ENCODE results near the gene TSTD1. TPM values are rescaled to one million over a fixed set of nuclear protein-coding genes. Genes with fewer than 3 reads are reported as not detected.
A peak's percentile ranks its signal among the peaks of the same experiment; 100 is the strongest.
"Not testable (repeated sequence)": the region's sequence is repeated elsewhere in the genome, so short reads cannot be mapped to it uniquely, and the experiment has no call there.

Gene TSTD1
- total and polyA plus RNA-seq, 10 donors = 24.3 to 141 (median 31.0) TPM

- H3K27me3 ChIP-seq (replicated peaks in 1 of 7) = no peaks in the 10 kb centered on the region
- no peaks in the 10 kb centered on the region for H3K9me3 ChIP-seq
- TF ChIP-seq POLR2A (IDR thresholded peaks at IDR 0.05) (no peak), POLR2AphosphoS5 (IDR thresholded peaks at IDR 0.05) (peak in 2 of 3 donors; percentile 80 to 90), CTCF (IDR thresholded peaks at IDR 0.05 in 8 of 11, conservative IDR thresholded peaks at IDR 0.05 in 3 of 11) (peak in 2 of 11 experiments; percentile 10 to 19)
- WGBS, 5 donors = 14 to 22% (median 20%) methylated on average over 10 of the region's 10 CpGs
- DNase-seq = peak; percentile 95
- H3K27ac ChIP-seq = peak overlapping the region; percentile 73 to 99 (median 96)
- H3K36me3 ChIP-seq = peaks cover 0 to 36% (median 0%) of the 10 kb centered on the region in 6 donors
- intact Hi-C loops (cut with DNase I; ENCODE audit: low total_unique reads) = no loop called here
- peaks cover 16 to 83% (median 68%) of the 10 kb centered on the region in 6 donors for H3K4me1 ChIP-seq
- peak overlapping the region; percentile 43 to 96 (median 79) for H3K4me3 ChIP-seq
These were observed 29.8 kb upstream of the TSTD1 start for GRCh38 chr1:161068306-161069234.

DNA sequence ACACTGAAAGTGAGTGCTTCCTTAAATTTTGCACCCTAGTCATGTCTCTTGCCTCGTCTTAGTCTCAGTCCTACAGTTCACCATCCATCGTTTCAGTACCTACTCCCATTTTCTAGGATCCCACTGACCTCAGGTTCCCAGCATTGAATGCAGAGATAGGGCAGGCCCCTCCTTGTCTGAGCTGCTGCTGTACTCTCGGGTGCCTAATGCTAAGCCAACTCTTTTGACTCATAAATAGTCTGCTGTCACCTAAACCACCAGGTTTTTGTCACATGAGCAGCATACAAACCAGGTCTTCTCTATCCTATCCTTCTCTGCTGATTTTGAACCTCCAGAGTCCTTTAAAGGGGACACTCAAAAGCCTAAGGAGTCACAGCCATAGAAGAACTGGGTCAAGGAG, 27.9 kb upstream of the TSTD1 start:
- Histone ChIP-seq H3K4me3 (peak overlapping the region in 4 of 8 donors; percentile 70 to 96 (median 79)), H3K27ac (peak overlapping the region in 6 of 8 donors; percentile 19 to 99 (median 96)), H3K27me3 (replicated peaks in 1 of 7) (no peaks in the 10 kb centered on the region), H3K9me3 (no peaks in the 10 kb centered on the region), H3K36me3 (peaks cover 0 to 53% (median 5%) of the 10 kb centered on the region in 6 donors), H3K4me1 (peaks cover 16 to 94% (median 75%) of the 10 kb centered on the region in 6 donors)
- DNase-seq = no peak
- TF ChIP-seq CTCF (IDR thresholded peaks at IDR 0.05 in 8 of 11, conservative IDR thresholded peaks at IDR 0.05 in 3 of 11) (no peak), POLR2AphosphoS5 (IDR thresholded peaks at IDR 0.05) (no peak), POLR2A (IDR thresholded peaks at IDR 0.05) (no peak)
- intact Hi-C loops (cut with DNase I; ENCODE audit: low total_unique reads) = no loop called here
- WGBS, 5 donors = 46 to 63% (median 46%) methylated on average over 3 of the region's 3 CpGs

- Histone ChIP-seq H3K4me3 (peak overlapping the region in 2 of 8 donors; percentile 70 to 80), H3K4me1 (peaks cover 16 to 95% (median 80%) of the 10 kb centered on the region in 6 donors), H3K36me3 (peaks cover 0 to 63% (median 9%) of the 10 kb centered on the region in 6 donors), H3K27ac (peak overlapping the region in 2 of 8 donors; percentile 97 to 99)
- intact Hi-C loops (cut with DNase I; ENCODE audit: low total_unique reads); H3K9me3 ChIP-seq; H3K27me3 ChIP-seq (replicated peaks in 1 of 7); DNase-seq: not testable (repeated sequence)
- WGBS, 5 donors = 91 to 97% (median 95%) methylated on average over 7 of the region's 7 CpGs
These were observed 26.9 kb upstream of the TSTD1 start for GRCh38 chr1:161065681-161066080.

- peaks cover 0 to 80% (median 22%) of the 10 kb centered on the region in 6 donors for H3K36me3 ChIP-seq
- H3K27me3 ChIP-seq (replicated peaks in 1 of 7); intact Hi-C loops (cut with DNase I; ENCODE audit: low total_unique reads); DNase-seq; H3K9me3 ChIP-seq: not testable (repeated sequence)
- 68 to 79% (median 74%) methylated on average over 6 of the region's 6 CpGs for WGBS, 5 donors
- H3K27ac ChIP-seq = peak overlapping the region in 1 of 8 donors; percentile 45
- H3K4me1 ChIP-seq = peaks cover 16 to 97% (median 75%) of the 10 kb centered on the region in 6 donors
- H3K4me3 ChIP-seq = peak overlapping the region in 1 of 8 donors; percentile 13
These were observed 25.2 kb upstream of the TSTD1 start for GRCh38 chr1:161063936-161064335.

GRCh38 chr1:161061419-161061818, 22.7 kb upstream of the TSTD1 start:
- peaks cover 0 to 95% (median 43%) of the 10 kb centered on the region in 6 donors for H3K36me3 ChIP-seq
- no peaks in the 10 kb centered on the region for H3K27me3 ChIP-seq (replicated peaks in 1 of 7)
- DNase-seq = no peak
- H3K9me3 ChIP-seq = no peaks in the 10 kb centered on the region
- no peak overlapping the region for H3K27ac ChIP-seq
- intact Hi-C loops (cut with DNase I; ENCODE audit: low total_unique reads) = no loop called here
- 89 to 99% (median 96%) methylated on average over 4 of the region's 4 CpGs for WGBS, 5 donors
- no peak overlapping the region for H3K4me3 ChIP-seq
- TF ChIP-seq CTCF (IDR thresholded peaks at IDR 0.05 in 8 of 11, conservative IDR thresholded peaks at IDR 0.05 in 3 of 11) (no peak), POLR2AphosphoS5 (IDR thresholded peaks at IDR 0.05) (no peak), POLR2A (IDR thresholded peaks at IDR 0.05) (no peak)
- H3K4me1 ChIP-seq = peaks cover 6 to 93% (median 55%) of the 10 kb centered on the region in 6 donors

Measured in spleen (tissue), 11 donors.